ENCODE data around the gene DUSP22.

Gene DUSP22

GRCh38 chr6:351867-352289 is 59.6 kb downstream of the DUSP22 start:
- Histone ChIP-seq H3K27ac (ENCODE audit: low read length, poor library complexity, severe bottlenecking) (no peak overlapping the region), H3K36me3 (ENCODE audit: control insufficient read depth in 1 of 2, insufficient read depth in 2 of 2, low read depth in 1 of 2, low read length in 2 of 2) (peaks cover 21 to 32% of the 10 kb centered on the region in 2 experiments), H3K14ac (ENCODE audit: low read length in 2 of 2) (no peak overlapping the region), H3K4me1 (ENCODE audit: control insufficient read depth, insufficient read depth, low read depth, low read length) (peaks cover 3% of the 10 kb centered on the region), H2BK12ac (ENCODE audit: low read length in 2 of 2) (no peak overlapping the region), H3K18ac (ENCODE audit: low read depth in 1 of 2, low read length in 2 of 2) (no peak overlapping the region), H3K4me2 (ENCODE audit: low read length, poor library complexity, severe bottlenecking) (no peak overlapping the region), H3K79me1 (replicated peaks; ENCODE audit: low read length, poor library complexity, severe bottlenecking) (no peaks in the 10 kb centered on the region), H3K4ac (ENCODE audit: low read depth in 1 of 2, low read length in 2 of 2) (no peak overlapping the region), H3K9me3 (ENCODE audit: control insufficient read depth, low read length) (no peaks in the 10 kb centered on the region), H3K27me3 (ENCODE audit: control insufficient read depth in 1 of 2, insufficient read depth in 1 of 2, low read length in 2 of 2) (no peaks in the 10 kb centered on the region), H2BK5ac (ENCODE audit: low read depth, low read length, poor library complexity, severe bottlenecking) (no peak overlapping the region), H2BK120ac (ENCODE audit: low read depth, low read length) (no peak overlapping the region), H2BK15ac (ENCODE audit: low read depth, poor library complexity, severe bottlenecking) (no peak overlapping the region), H3K9ac (ENCODE audit: low read length) (no peak overlapping the region), H3K23ac (ENCODE audit: low read length in 2 of 2) (no peak overlapping the region), H4K91ac (ENCODE audit: low read length) (no peak overlapping the region), H4K8ac (ENCODE audit: low read length) (no peak overlapping the region), H2AK5ac (ENCODE audit: low read length, severe bottlenecking) (no peak overlapping the region), H2AFZ (ENCODE audit: low read depth, low read length) (no peak overlapping the region), H3K4me3 (ENCODE audit: insufficient read depth in 1 of 2, low read depth in 1 of 2, low read length in 2 of 2) (no peak overlapping the region)
- 77% methylated on average over 4 of the region's 4 CpGs for WGBS
- DNase-seq, result no peak

GRCh38 chr6:352474-352873 is 60.2 kb downstream of the DUSP22 start:
- Histone ChIP-seq H4K8ac (ENCODE audit: low read length) (no peak overlapping the region), H2AFZ (ENCODE audit: low read depth, low read length) (no peak overlapping the region), H3K9me3 (ENCODE audit: control insufficient read depth, low read length) (no peaks in the 10 kb centered on the region), H3K4me2 (ENCODE audit: low read length, poor library complexity, severe bottlenecking) (no peak overlapping the region), H2BK12ac (ENCODE audit: low read length in 2 of 2) (no peak overlapping the region), H3K36me3 (ENCODE audit: control insufficient read depth in 1 of 2, insufficient read depth in 2 of 2, low read depth in 1 of 2, low read length in 2 of 2) (peaks cover 21 to 35% of the 10 kb centered on the region in 2 experiments), H3K27me3 (ENCODE audit: control insufficient read depth in 1 of 2, insufficient read depth in 1 of 2, low read length in 2 of 2) (no peaks in the 10 kb centered on the region), H3K79me1 (replicated peaks; ENCODE audit: low read length, poor library complexity, severe bottlenecking) (no peaks in the 10 kb centered on the region), H3K14ac (ENCODE audit: low read length in 2 of 2) (no peak overlapping the region), H2BK5ac (ENCODE audit: low read depth, low read length, poor library complexity, severe bottlenecking) (no peak overlapping the region), H2BK120ac (ENCODE audit: low read depth, low read length) (no peak overlapping the region), H3K27ac (ENCODE audit: low read length, poor library complexity, severe bottlenecking) (no peak overlapping the region), H3K4ac (ENCODE audit: low read depth in 1 of 2, low read length in 2 of 2) (no peak overlapping the region), H2BK15ac (ENCODE audit: low read depth, poor library complexity, severe bottlenecking) (no peak overlapping the region), H2AK5ac (ENCODE audit: low read length, severe bottlenecking) (no peak overlapping the region), H3K9ac (ENCODE audit: low read length) (no peak overlapping the region), H3K23ac (ENCODE audit: low read length in 2 of 2) (no peak overlapping the region), H3K4me3 (ENCODE audit: insufficient read depth in 1 of 2, low read depth in 1 of 2, low read length in 2 of 2) (no peak overlapping the region), H3K4me1 (ENCODE audit: control insufficient read depth, insufficient read depth, low read depth, low read length) (peaks cover 3% of the 10 kb centered on the region), H4K91ac (ENCODE audit: low read length) (no peak overlapping the region), H3K18ac (ENCODE audit: low read depth in 1 of 2, low read length in 2 of 2) (no peak overlapping the region)
- no peak for DNase-seq
- 76% methylated on average over 5 of the region's 5 CpGs for WGBS

GRCh38 chr6:352896-353470 is 60.7 kb downstream of the DUSP22 start:
- Histone ChIP-seq H3K23ac (ENCODE audit: low read length in 2 of 2) (no peak overlapping the region), H4K8ac (ENCODE audit: low read length) (no peak overlapping the region), H2BK12ac (ENCODE audit: low read length in 2 of 2) (no peak overlapping the region), H3K9ac (ENCODE audit: low read length) (no peak overlapping the region), H2BK15ac (ENCODE audit: low read depth, poor library complexity, severe bottlenecking) (no peak overlapping the region), H3K27me3 (ENCODE audit: control insufficient read depth in 1 of 2, insufficient read depth in 1 of 2, low read length in 2 of 2) (no peaks in the 10 kb centered on the region), H3K18ac (ENCODE audit: low read depth in 1 of 2, low read length in 2 of 2) (no peak overlapping the region), H3K4ac (ENCODE audit: low read depth in 1 of 2, low read length in 2 of 2) (no peak overlapping the region), H3K4me3 (ENCODE audit: insufficient read depth in 1 of 2, low read depth in 1 of 2, low read length in 2 of 2) (no peak overlapping the region), H2BK120ac (ENCODE audit: low read depth, low read length) (no peak overlapping the region), H3K4me1 (ENCODE audit: control insufficient read depth, insufficient read depth, low read depth, low read length) (peaks cover 3% of the 10 kb centered on the region), H3K9me3 (ENCODE audit: control insufficient read depth, low read length) (no peaks in the 10 kb centered on the region), H2BK5ac (ENCODE audit: low read depth, low read length, poor library complexity, severe bottlenecking) (no peak overlapping the region), H3K79me1 (replicated peaks; ENCODE audit: low read length, poor library complexity, severe bottlenecking) (no peaks in the 10 kb centered on the region), H2AFZ (ENCODE audit: low read depth, low read length) (no peak overlapping the region), H4K91ac (ENCODE audit: low read length) (no peak overlapping the region), H3K14ac (ENCODE audit: low read length in 2 of 2) (no peak overlapping the region), H3K4me2 (ENCODE audit: low read length, poor library complexity, severe bottlenecking) (no peak overlapping the region), H3K27ac (ENCODE audit: low read length, poor library complexity, severe bottlenecking) (no peak overlapping the region), H2AK5ac (ENCODE audit: low read length, severe bottlenecking) (no peak overlapping the region), H3K36me3 (ENCODE audit: control insufficient read depth in 1 of 2, insufficient read depth in 2 of 2, low read depth in 1 of 2, low read length in 2 of 2) (peaks cover 21 to 32% of the 10 kb centered on the region in 2 experiments)
- no peak for DNase-seq
- 84% methylated on average over 11 of the region's 11 CpGs for WGBS

- Histone ChIP-seq H2BK120ac (ENCODE audit: low read depth, low read length) (no peak overlapping the region), H3K4ac (ENCODE audit: low read depth in 1 of 2, low read length in 2 of 2) (no peak overlapping the region), H3K27me3 (ENCODE audit: control insufficient read depth in 1 of 2, insufficient read depth in 1 of 2, low read length in 2 of 2) (no peaks in the 10 kb centered on the region), H3K79me1 (replicated peaks; ENCODE audit: low read length, poor library complexity, severe bottlenecking) (no peaks in the 10 kb centered on the region), H4K8ac (ENCODE audit: low read length) (no peak overlapping the region), H2BK15ac (ENCODE audit: low read depth, poor library complexity, severe bottlenecking) (no peak overlapping the region), H3K9ac (ENCODE audit: low read length) (no peak overlapping the region), H3K23ac (ENCODE audit: low read length in 2 of 2) (no peak overlapping the region), H3K9me3 (ENCODE audit: control insufficient read depth, low read length) (no peaks in the 10 kb centered on the region), H2AK5ac (ENCODE audit: low read length, severe bottlenecking) (no peak overlapping the region), H3K14ac (ENCODE audit: low read length in 2 of 2) (no peak overlapping the region), H3K27ac (ENCODE audit: low read length, poor library complexity, severe bottlenecking) (no peak overlapping the region), H3K18ac (ENCODE audit: low read depth in 1 of 2, low read length in 2 of 2) (no peak overlapping the region), H3K4me1 (ENCODE audit: control insufficient read depth, insufficient read depth, low read depth, low read length) (peaks cover 3% of the 10 kb centered on the region), H3K4me2 (ENCODE audit: low read length, poor library complexity, severe bottlenecking) (no peak overlapping the region), H2AFZ (ENCODE audit: low read depth, low read length) (no peak overlapping the region), H2BK5ac (ENCODE audit: low read depth, low read length, poor library complexity, severe bottlenecking) (no peak overlapping the region), H4K91ac (ENCODE audit: low read length) (no peak overlapping the region), H2BK12ac (ENCODE audit: low read length in 2 of 2) (no peak overlapping the region), H3K36me3 (ENCODE audit: control insufficient read depth in 1 of 2, insufficient read depth in 2 of 2, low read depth in 1 of 2, low read length in 2 of 2) (peaks cover 11 to 23% of the 10 kb centered on the region in 2 experiments), H3K4me3 (ENCODE audit: insufficient read depth in 1 of 2, low read depth in 1 of 2, low read length in 2 of 2) (no peak overlapping the region)
- no peak for DNase-seq
- WGBS, result 82% methylated on average over 18 of the region's 18 CpGs
Measured at GRCh38 chr6:353642-354614, 61.6 kb downstream of the DUSP22 start.
